GM21515 (cell line): ENCODE results near the gene FAM174C.

Source experiments
- ATAC-seq: cut with Tn5 transposase; IDR thresholded peaks from one replicate; pipeline ENCODE4 v1.9.1; 2021; ENCODE audit not compliant: unreplicated experiment

Gene FAM174C

GRCh38 chr19:1249990-1250436, 25.3 kb upstream of the FAM174C start:
- ATAC-seq, result no peak

- no peak for ATAC-seq
Observed at GRCh38 chr19:1250437-1251260, 24.7 kb upstream of the FAM174C start.

- ATAC-seq, result no peak
Observed at GRCh38 chr19:1251330-1252220, 23.8 kb upstream of the FAM174C start.

GRCh38 chr19:1252221-1252820, 23.0 kb upstream of the FAM174C start:
- ATAC-seq, result no peak

GRCh38 chr19:1252821-1253513, 22.4 kb upstream of the FAM174C start:
- ATAC-seq, result no peak

GRCh38 chr19:1253514-1254080, 21.7 kb upstream of the FAM174C start:
- ATAC-seq, result no peak

- no peak for ATAC-seq
Observed at GRCh38 chr19:1254081-1254527, 21.2 kb upstream of the FAM174C start.

GRCh38 chr19:1254530-1255185, 20.7 kb upstream of the FAM174C start:
- no peak for ATAC-seq

- no peak for ATAC-seq
Observed at GRCh38 chr19:1255186-1256161, 19.9 kb upstream of the FAM174C start.

- ATAC-seq, result no peak
Observed at GRCh38 chr19:1256646-1257474, 18.5 kb upstream of the FAM174C start.

GRCh38 chr19:1257475-1258162, 17.7 kb upstream of the FAM174C start:
- ATAC-seq, result no peak

GRCh38 chr19:1258163-1258492, 17.2 kb upstream of the FAM174C start:
- no peak for ATAC-seq

GRCh38 chr19:1258707-1259205, 16.6 kb upstream of the FAM174C start:
- ATAC-seq, result no peak

GRCh38 chr19:1259206-1259875, 16.0 kb upstream of the FAM174C start:
- no peak for ATAC-seq

GRCh38 chr19:1259876-1260748, 15.2 kb upstream of the FAM174C start:
- ATAC-seq, result peak; percentile 4
